Activated CD4-positive, alpha-beta T cell treated with anti-CD3 and anti-CD28 coated beads, Interleukin-2, amount 50 U/mL, for 48 hours (primary cell): ENCODE data around the gene PTPRK.

Experiments
- DNase-seq, 2 experiments: peaks; one replicate each; pipeline ENCODE4 v3.0.0-alpha.2; 2020

The PTPRK gene

GRCh38 chr6:128172752-128173682 is 347.4 kb downstream of the PTPRK start:
- DNase-seq: no peak

GRCh38 chr6:128172081-128172480 is 348.3 kb downstream of the PTPRK start:
- no peak for DNase-seq

- no peak for DNase-seq
These were observed 349.2 kb downstream of the PTPRK start for GRCh38 chr6:128171182-128171581.

GRCh38 chr6:128168244-128168643 is 352.2 kb downstream of the PTPRK start:
- DNase-seq: no peak

- no peak for DNase-seq
These were observed 352.8 kb downstream of the PTPRK start for GRCh38 chr6:128167552-128167951.

GRCh38 chr6:128164254-128164653 is 356.1 kb downstream of the PTPRK start:
- no peak for DNase-seq

GRCh38 chr6:128162423-128162822 is 358.0 kb downstream of the PTPRK start:
- DNase-seq: no peak

GRCh38 chr6:128161839-128162238 is 358.6 kb downstream of the PTPRK start:
- DNase-seq: no peak

- DNase-seq: no peak
These were observed 359.1 kb downstream of the PTPRK start for GRCh38 chr6:128161263-128161662.

- no peak for DNase-seq
These were observed 361.9 kb downstream of the PTPRK start for GRCh38 chr6:128158496-128158895.

- no peak for DNase-seq
These were observed 363.9 kb downstream of the PTPRK start for GRCh38 chr6:128156321-128157111.

GRCh38 chr6:128155826-128156225 is 364.6 kb downstream of the PTPRK start:
- DNase-seq: no peak

GRCh38 chr6:128152551-128152950 is 367.8 kb downstream of the PTPRK start:
- DNase-seq: no peak

GRCh38 chr6:128150376-128150775 is 370.0 kb downstream of the PTPRK start:
- no peak for DNase-seq

- no peak for DNase-seq
These were observed 370.6 kb downstream of the PTPRK start for GRCh38 chr6:128149796-128150195.

GRCh38 chr6:128144320-128144719 is 376.1 kb downstream of the PTPRK start:
- no peak for DNase-seq

- no peak for DNase-seq
These were observed 378.5 kb downstream of the PTPRK start for GRCh38 chr6:128141932-128142331.

GRCh38 chr6:128139519-128139918 is 380.9 kb downstream of the PTPRK start:
- DNase-seq: no peak

- DNase-seq: no peak
These were observed 381.7 kb downstream of the PTPRK start for GRCh38 chr6:128138694-128139093.

- no peak for DNase-seq
These were observed 385.1 kb downstream of the PTPRK start for GRCh38 chr6:128135325-128135724.

GRCh38 chr6:128131566-128131965 is 388.8 kb downstream of the PTPRK start:
- no peak for DNase-seq

GRCh38 chr6:128131036-128131435 is 389.4 kb downstream of the PTPRK start:
- DNase-seq: no peak

GRCh38 chr6:128129679-128130078 is 390.7 kb downstream of the PTPRK start:
- DNase-seq: no peak

GRCh38 chr6:128127650-128128049 is 392.7 kb downstream of the PTPRK start:
- no peak for DNase-seq
